GM18507 (cell line): ENCODE data around the gene FAM3B.

Experiments
- DNase-seq: peaks from one replicate; pipeline ENCODE4 v3.0.0; 2011; ENCODE audit warnings: low read depth; ENCODE audit not compliant: insufficient read length; ENCODE audit errors: extremely low spot score
- FAIRE-seq: peaks from 2 replicates; lab custom pipeline; 2011; peaks lifted over from hg19 to GRCh38; lab: Jason Lieb, UNC

FAM3B gene

DNA sequence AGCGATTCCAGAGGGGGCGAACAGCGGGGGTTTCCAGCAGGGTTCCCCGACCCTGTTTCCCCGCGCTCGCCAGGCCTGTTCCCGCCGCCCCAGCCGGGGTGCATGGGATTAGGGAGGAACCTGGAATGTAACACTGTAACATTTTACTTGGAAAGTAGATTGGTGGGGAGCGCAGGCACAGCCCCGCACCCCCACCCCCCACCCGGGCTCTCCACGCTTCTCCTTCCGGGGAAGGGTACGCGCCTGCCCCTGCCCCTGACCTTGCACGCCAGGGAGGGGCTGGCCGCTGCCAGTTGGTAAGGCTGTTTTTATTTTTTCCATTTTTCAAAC, 427 bp downstream of the FAM3B start:
- DNase-seq (no peak), FAIRE-seq (no peak)

DNA sequence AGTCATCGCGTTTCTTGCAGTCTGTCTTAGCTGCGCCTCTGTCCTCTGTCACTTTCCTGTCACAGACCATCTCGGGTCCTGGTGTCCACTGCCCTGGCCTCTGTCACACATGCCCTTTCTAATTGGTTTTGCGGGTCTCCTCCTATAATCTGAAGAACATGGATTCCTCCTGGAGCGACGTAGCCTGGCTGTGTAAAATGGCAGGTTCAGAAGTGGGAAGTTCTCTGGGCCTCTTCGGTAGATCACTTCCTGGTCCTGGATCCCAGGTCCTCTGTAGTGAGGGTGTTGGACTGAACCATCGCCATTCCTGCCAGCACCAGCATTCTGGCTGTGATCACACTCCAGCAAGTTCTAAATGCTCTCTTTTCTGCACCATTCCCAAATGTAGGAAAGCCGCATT, 857 bp downstream of the FAM3B start:
- FAIRE-seq (no peak), DNase-seq (no peak)

DNA sequence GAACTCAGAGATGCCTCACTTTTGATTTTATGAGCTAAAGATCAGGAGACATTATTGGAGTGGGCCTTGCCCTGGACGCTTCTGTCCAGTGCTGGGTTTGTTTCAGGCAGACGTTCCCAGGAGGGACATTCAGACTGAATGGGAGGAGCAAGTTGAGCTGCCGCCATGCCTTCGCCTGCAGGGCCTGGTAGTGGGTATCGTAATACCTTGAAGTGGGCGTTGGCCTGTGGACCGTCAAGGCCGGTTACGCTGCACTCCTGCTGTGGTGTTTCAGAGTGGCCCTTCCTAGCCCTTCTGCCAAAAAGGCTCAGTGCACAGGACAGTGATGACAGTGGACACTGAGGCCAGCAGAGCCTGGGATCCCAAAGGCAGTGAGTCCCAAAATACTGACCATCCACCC, 1.6 kb downstream of the FAM3B start:
- DNase-seq (no peak), FAIRE-seq (no peak)

DNA sequence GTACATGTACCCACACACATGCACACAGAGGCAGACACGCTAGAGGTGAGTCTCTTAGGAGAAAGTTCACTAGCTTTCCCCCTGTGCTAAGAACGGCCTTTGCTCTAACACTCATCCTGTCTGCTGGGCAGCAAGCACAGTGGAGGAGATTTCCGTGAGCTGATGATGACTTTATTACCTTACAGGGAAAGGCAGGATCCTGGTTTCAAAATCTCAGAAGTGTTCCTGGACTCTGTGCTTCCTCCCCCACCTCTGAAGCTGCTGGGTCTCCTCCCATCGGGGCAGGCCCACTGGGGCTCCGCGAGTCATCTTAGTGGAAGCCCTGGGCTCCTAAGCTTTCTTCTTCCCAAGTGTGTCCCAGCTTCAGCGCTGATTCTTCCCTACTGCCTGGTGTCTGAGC, 2.7 kb downstream of the FAM3B start:
- no peak for FAIRE-seq

DNA sequence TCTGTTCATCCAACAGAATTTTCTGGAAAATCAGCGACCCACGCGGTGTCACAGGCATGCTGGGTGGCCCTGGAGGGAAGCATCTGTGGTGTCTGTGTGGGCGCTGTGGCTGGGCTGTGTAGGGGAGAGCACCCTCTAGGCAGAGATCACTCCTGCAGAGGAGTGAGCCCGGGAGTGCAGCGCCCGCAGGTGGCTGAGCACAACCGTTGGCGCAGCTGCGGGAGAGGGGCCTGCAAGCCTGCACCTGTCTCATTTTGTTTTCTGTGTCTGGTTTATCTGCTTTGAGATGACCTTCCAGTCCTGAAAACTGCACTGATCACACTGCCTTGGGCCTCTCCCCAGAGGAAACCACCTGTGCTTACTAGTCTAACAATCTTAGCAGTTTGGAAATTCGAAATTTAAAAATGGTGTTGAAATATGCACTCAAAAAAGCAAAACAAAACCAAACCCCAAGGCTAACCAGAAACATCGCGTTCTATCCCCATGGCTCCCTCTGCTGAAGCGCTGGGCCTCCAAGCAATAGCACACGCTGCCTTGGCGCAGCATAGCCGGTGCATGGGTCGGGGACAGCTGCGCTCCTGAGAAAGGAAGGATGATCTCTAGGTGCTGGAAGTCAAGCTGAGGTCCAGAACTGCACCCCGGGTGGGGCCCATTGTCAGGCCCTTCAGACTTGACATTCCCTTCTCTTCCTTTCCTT, 4.8 kb downstream of the FAM3B start:
- no peak for FAIRE-seq

More for the DNA sequence above, 2.7 kb downstream of the FAM3B start:
- DNase-seq, result no peak

DNA sequence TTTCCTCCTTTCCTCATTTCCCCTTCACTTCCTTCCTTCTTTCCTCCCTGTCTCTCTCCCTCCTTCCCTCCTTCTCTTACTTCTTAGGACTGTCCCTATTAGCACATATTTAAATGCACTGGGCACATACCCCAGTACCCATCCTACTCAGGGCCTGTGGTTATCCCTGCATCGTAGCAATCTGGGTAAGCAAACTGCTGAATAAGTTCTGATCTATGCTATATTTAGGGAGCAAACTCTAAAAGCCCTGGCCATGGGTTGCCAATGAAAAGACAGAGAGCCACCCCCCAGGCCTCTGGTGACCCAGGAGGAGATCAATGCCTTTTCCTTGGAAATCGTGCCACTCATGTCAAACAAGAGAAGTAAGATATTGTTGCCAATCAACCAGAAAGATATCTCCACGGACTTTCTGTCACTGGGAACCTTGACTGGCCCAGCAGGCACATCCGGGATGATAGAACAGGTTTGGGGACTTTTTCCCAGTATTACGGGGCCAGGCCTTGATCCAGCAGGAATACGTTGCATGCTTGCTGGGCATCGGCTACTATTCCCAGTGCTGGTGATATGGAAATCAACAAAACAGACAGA, 5.4 kb downstream of the FAM3B start:
- FAIRE-seq (no peak), DNase-seq (no peak)

More for the DNA sequence above, 4.8 kb downstream of the FAM3B start:
- no peak for DNase-seq

DNA sequence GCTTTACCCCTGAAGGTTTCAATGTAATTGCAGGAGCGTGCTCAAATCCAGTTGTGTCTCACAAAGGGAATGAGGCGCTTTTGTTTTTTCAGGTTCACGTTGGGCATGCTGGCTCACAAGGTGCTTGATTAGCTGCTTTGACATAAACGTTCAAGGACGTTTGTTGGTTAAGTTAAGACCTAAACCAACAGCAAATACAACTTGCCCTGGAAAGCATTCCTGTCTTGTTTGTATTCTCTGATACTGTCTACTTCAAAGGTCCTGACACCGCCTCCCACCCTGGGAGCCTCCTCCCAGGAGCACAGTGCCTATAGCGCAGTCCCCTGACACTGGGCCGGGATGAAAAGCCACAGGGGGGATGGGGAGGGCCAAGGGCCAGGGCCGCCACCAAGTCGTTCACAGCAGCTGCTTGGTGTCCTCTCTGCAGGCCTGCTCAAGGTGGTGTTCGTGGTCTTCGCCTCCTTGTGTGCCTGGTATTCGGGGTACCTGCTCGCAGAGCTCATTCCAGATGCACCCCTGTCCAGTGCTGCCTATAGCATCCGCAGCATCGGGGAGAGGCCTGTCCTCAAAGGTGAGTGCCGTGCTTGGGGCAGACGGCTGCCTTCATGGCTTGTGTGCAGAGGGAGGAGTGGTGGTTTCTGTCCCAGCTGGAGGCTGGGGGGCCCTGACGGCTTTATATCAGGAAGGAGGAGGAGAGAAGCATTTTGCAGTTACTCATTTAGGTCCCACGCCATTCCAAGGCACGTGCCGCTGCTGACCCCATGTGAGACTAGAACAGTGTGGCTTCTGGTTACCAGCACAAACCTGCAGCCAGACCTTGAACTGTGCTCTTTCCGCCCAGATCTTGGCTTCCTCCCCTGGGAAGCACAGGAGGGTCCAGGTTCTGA, 6.1 kb downstream of the FAM3B start:
- FAIRE-seq (no peak), DNase-seq (no peak)

DNA sequence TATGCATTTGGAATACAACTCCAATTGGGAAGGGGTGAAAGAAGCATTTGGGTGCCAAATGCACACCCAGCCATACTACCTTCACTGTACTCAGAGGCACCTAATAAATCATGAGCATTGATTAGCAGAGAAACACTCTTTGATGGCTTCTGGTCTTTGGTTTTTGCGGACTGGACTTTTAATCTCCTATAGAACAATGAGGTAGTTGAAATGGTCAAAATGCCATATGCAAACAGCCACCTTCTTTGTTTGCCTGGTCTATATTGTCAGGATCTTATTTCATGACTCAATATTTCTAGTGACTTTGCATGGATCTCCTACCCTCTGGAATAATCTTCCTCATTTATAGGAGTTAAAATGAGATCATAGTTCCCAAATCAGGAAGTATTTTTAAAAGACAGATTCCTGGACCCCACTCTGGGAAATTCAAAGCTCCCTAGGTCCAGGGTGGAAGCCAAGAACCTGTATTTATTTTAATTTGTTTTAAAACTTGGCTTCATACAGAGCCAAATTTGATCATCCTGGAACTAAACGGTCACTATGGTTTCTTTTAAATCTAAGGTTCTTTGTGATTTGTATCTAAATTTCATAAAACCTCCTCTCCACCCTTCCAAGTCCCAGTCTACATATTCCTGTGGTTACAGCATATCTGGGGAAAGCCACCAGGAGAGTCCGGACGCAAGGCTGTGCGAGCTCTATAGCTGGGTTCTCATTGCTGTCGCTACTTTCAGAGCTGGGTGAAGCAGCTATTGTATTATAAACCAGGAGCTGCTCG, 8.7 kb downstream of the FAM3B start:
- no peak for DNase-seq
- FAIRE-seq, result no peak

DNA sequence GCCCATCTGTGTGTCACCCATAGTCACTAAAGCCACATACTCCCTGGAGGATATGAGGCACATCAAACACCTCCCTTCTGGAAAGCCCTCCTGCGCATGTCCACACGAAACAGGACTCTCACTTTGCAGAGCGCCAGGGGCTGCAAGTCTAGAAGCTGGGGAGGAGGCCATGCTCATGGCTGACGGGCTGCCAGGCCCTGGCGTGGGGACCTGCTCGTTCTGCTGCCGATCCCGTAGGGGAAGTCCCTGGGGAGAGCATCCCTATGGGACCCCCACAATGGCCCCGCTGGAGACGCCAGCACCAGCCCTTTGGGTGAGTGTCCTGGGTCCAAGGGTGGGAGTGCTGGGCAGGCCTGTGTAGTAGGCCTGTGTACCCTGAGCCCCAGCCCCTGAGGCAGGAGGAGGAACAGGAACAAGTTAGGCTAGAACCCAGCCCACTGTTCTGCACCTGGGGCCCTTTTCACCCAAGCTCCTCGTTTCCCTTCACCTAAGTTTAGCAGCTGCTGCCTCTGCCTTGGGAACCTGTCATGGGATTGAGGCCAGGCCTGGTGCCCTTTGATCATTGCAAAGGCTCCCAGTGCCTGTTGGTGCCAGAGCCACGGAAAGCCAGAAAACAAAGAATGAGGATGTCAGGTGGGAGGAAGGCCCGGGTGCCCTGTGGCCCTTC, 9.9 kb downstream of the FAM3B start:
- FAIRE-seq (no peak), DNase-seq (no peak)

DNA sequence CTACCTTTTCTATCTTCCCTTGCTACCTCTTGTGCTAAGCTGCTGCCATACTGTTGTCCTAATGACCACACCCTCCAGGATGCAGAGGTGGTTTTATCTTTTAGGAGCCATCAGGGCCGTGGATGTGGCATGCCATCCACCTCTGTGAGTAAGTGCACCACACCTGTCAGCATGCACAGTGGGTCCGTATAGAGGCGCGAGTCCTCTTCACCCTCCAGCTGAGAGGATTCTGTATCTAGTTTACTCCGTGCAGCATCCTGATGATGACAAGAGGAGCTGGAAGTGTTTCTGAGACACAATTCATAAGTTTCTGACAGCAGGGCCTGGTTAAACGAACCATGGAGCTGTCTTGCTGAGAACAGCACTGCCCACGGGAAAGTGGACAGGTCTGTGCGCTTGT, 11.2 kb downstream of the FAM3B start:
- DNase-seq, result no peak
- no peak for FAIRE-seq

DNA sequence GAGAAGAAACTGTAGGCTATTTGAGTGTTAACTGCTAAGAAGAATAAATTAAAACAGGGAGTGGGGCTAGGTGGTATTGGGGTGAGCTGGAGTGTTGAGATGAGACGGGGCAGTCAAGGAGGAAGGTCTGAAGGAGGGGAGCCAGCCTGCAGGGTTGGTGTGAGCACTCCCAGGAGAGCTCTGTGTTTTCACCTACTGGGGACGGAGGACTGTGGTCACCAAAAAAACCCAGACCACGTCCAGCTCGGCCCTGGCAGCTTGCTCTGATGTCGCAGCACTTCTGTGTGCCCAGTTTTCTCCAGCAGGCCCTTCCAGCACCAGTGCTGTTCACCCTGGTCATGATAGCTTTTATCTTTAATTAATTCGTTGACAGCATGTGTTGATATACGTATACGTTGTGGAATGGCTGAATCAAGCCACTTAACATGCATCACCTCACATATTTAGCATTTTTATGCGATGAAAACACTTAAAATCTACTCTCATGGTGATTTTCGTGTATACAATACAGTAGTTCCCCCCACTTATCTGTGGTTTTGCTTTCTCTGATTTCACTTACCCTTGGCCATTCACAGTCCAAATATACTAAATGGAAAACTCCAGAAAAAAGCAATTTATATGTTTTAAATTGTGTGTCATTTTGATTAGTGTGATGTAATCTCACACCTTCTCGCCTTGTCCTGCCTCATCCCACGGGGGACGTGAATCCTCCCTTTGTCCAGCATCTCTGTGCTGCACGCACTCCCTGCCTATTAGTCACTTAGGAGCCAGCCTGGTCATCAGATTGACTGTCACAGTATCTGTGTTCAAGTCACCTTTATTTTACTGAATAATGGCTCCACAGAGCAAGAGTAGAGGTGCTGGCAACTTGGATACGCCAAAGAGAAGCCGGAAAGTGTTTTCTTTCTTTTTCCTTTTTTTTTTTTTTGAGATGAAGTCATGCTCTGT, 12.3 kb downstream of the FAM3B start:
- FAIRE-seq (no peak), DNase-seq (no peak)

DNA sequence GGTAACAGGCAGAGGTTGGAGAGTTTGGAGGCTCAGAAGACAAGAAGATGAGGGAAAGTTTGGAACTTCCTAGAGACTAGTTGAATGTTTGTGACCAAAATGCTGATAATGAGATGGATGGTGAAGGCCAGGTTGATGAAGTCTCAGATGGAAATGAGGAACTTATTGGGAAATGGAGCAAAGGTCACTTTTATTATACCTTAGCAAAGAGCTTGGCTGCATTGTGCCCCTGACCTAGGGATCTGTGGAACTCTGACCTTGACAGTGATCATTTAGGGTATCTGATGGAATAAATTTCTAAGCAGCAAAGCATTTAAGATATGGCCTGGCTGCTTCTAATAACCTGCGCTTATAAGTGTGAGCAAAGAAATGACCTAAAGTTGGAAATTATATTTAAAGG, 17.2 kb downstream of the FAM3B start:
- no peak for FAIRE-seq
- no peak for DNase-seq

DNA sequence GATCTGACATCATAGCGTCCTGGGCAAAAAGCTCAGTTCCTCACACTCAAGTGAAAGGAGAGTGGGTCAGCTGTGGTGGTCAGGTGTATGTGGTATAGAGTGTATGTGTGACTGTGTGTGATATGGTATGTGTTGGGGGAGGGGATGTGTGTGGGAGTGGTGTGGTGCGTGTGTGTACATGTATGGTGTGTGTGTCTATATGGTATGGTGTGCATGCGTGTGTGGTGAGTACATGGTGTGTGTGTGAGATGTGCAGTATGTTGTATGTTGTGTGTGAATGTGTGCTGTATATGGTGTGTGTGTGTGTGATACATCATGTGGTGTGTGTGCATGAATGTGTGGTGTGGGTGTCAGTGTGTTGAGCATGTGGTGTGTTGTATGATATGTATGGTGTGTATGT, 20.9 kb downstream of the FAM3B start:
- DNase-seq (no peak), FAIRE-seq (no peak)

DNA sequence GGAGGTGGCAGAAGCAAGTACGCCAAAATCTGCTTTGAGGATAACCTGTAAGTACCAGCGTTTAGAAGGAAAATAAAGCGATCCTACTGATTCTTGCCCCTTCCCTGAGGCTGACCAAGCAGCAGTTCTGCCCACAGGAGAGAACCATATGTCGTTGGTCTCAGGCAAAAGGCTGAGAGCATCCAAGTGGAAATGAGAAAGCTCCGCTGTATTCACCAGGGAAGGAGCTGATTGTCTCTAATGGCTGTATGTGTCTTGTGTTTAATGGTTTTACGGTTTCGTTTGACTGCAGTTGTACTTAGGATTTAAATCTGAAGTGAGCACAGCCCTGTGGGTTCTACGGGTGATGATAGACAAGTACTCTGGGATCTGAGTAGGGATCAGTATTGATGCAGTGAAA, 21.9 kb downstream of the FAM3B start:
- DNase-seq (no peak), FAIRE-seq (no peak)

DNA sequence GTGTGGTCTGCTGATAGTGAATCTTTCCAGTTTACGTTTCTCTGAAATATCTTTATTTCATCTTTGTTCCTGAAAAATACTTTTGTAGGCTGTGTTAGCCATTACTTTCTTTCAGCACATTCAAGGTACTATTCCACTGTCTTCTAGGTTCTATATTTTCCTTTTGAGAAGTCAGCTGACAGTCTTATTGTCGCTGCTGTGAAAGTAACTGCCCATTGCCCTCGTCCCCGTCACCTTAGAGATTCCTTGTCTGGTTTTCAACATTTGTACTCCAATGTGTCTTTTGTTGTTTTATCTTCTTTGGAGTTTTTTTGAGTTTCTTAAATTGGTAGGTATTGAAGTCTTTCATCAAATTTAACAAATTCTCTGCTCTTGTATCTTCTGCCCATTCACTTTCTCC, 25.4 kb downstream of the FAM3B start:
- FAIRE-seq, result no peak
- no peak for DNase-seq

DNA sequence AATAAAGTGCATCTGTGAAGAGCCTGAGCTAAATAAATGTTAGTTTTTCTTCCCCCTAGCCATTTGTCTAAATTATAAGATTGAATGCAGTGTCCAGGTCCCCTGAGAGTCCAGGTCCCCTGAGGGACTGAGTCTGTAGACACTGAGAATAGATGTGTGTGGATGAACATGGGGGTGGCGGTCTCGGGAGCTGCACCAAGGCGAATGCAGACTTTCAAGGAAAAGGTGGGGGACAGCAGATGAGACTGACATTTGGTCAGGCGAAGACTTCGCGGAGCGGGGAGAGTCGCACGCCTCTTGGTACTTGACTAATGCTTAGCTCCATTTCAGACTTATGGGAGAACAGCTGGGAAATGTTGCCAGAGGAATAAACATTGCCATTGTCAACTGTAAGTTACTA, 27.5 kb downstream of the FAM3B start:
- no peak for DNase-seq
- no peak for FAIRE-seq

DNA sequence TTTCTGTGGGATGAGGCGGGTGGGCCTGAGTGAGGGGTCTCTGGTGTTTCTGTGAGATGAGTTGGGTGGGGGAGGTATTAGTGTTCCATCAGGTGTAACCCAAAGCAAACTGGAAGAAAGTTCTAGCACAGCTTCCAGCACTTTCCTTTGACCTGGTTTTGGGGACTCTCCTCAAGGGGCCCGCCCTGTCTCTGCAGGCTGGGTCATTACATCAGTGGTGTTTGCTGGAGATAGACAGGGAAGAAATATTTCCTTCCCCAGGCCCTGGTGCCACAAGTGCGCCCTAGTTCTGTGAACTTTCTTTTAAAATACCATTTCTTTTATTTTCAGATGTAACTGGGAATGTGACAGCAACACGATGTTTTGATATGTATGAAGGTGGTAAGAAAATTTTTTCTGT, 28.8 kb downstream of the FAM3B start:
- FAIRE-seq, result no peak
- DNase-seq, result no peak

DNA sequence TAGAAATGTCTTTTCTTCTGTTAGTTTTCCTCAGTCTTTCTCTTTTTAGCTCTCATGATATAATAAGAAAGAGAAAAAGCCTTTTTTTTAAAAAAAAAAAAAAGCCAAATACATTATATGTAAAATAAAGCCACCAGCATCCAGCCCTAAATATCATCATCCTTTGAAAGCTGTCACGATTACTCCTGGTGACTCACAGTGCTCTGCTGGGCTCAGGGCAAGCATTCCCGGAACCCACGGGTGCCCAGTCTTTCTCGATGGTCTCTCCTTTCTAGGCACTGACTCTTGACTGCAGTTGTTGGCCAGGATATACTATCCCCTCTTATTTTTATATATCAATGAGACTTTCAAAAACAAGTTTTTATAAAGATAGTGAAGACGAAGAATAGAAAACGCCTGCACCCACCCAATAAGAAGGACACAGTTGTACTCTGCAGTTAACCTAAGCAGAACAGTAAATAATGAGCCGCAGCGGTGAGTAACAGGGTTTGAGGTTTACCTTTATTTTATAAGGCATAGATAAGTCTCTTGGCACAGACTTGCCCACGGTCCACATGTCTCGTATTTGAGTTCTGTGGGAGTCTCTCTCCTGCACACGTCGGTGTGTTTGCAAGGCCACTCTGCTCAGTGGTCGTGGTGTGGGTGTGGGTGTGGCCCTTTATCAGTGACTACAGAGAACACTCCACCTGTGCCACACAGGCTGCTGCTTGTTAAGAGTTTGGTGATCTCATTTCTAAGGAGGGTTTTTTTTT, 29.5 kb downstream of the FAM3B start:
- no peak for FAIRE-seq
- no peak for DNase-seq
